DOHH2 (cell line): Measurements from ENCODE around the gene ENOX1.

Experiments used
- H3F3A ChIP-seq: fragments of 200-600 bp; sonication (generic), shearing (Covaris generic); 2 replicates; pipeline ENCODE4 v1.6.0; 2016; ENCODE audit warnings: antibody characterized with exemption, mild to moderate bottlenecking; ENCODE audit not compliant: control insufficient read depth, insufficient read depth
- H3K27ac ChIP-seq: fragments of 200-600 bp; sonication (generic); 2 replicates; pipeline ENCODE4 v1.5.1; 2014; ENCODE audit warnings: low read depth, mild to moderate bottlenecking, low read length, moderate library complexity
- H3K27me3 ChIP-seq: fragments of 200-600 bp; sonication (generic); 2 replicates; pipeline ENCODE4 v1.6.1; 2014; ENCODE audit warnings: mild to moderate bottlenecking, low read length, mixed read lengths; ENCODE audit not compliant: control insufficient read depth
- H3K36me3 ChIP-seq: fragments of 200-600 bp; sonication (generic); 2 replicates; pipeline ENCODE4 v1.6.1; 2014; ENCODE audit warnings: mild to moderate bottlenecking, low read length, moderate library complexity, mixed read lengths; ENCODE audit not compliant: control insufficient read depth
- H3K4me1 ChIP-seq: fragments of 200-600 bp; sonication (generic); 2 replicates; pipeline ENCODE4 v1.6.1; 2014; ENCODE audit warnings: mild to moderate bottlenecking, low read length, mixed read lengths; ENCODE audit not compliant: control insufficient read depth
- H3K4me2 ChIP-seq: fragments of 200-600 bp; sonication (generic); 2 replicates; pipeline ENCODE4 v1.6.0; 2014; ENCODE audit warnings: mild to moderate bottlenecking, low read length, moderate library complexity
- H3K4me3 ChIP-seq: fragments of 200-600 bp; sonication (generic); 2 replicates; pipeline ENCODE4 v1.5.1; 2014; ENCODE audit warnings: mild to moderate bottlenecking, low read length, mixed read lengths
- H3K79me2 ChIP-seq: fragments of 200-600 bp; sonication (generic); 2 replicates; pipeline ENCODE4 v1.6.1; 2014; ENCODE audit warnings: mild to moderate bottlenecking, low read length, mixed read lengths; ENCODE audit not compliant: control insufficient read depth
- H3K9me2 ChIP-seq: fragments of 200-600 bp; sonication (generic); replicated peaks from 2 replicates; pipeline ENCODE4 v1.6.1; 2014; ENCODE audit warnings: mild to moderate bottlenecking, low read length, mixed read lengths; ENCODE audit not compliant: control insufficient read depth
- H3K9me3 ChIP-seq: fragments of 200-600 bp; sonication (generic); 2 replicates; pipeline ENCODE4 v1.6.1; 2014; ENCODE audit warnings: antibody characterized with exemption, low read length, mixed read lengths; ENCODE audit not compliant: control insufficient read depth, insufficient read depth
- H4K20me1 ChIP-seq: fragments of 200-600 bp; sonication (generic); 2 replicates; pipeline ENCODE4 v1.6.0; 2014; ENCODE audit warnings: low read depth, mild to moderate bottlenecking, antibody characterized with exemption, low read length, moderate library complexity; ENCODE audit not compliant: control insufficient read depth, insufficient read depth
- CTCF ChIP-seq: fragments of 200-600 bp; sonication (generic); IDR thresholded peaks from one replicate; pipeline ENCODE4 v1.5.1; 2014; ENCODE audit warnings: antibody characterized with exemption, mild to moderate bottlenecking, low read depth, low read length; ENCODE audit not compliant: poor library complexity, severe bottlenecking
- EZH2phosphoT487 ChIP-seq: fragments of 200-600 bp; sonication (generic); IDR thresholded peaks from 2 replicates; pipeline ENCODE4 v1.6.1; 2017; ENCODE audit warnings: borderline replicate concordance, mild to moderate bottlenecking, antibody characterized with exemption, low read length, moderate library complexity, mixed read lengths

ENOX1 gene

GRCh38 chr13:43558326-43558725 is 228.4 kb downstream of the ENOX1 start:
- Histone ChIP-seq H3K36me3 (no peaks in the 10 kb centered on the region), H3K9me3 (no peaks in the 10 kb centered on the region), H3F3A (no peaks in the 10 kb centered on the region), H3K4me3 (no peak overlapping the region), H3K4me1 (no peaks in the 10 kb centered on the region), H3K27me3 (0 out of 2 replicates have a peak, but pooled peaks cover 2% of the 10 kb centered on the region), H3K9me2 (no peaks in the 10 kb centered on the region; the same call in 1 of the 2 replicates), H4K20me1 (no peaks in the 10 kb centered on the region), H3K27ac (no peak overlapping the region), H3K79me2 (no peaks in the 10 kb centered on the region), H3K4me2 (no peak overlapping the region)
- no peak for TF ChIP-seq EZH2phosphoT487
- TF ChIP-seq CTCF = no peak

GRCh38 chr13:43555667-43556066 is 231.1 kb downstream of the ENOX1 start:
- Histone ChIP-seq H4K20me1 (no peaks in the 10 kb centered on the region), H3K9me3 (no peaks in the 10 kb centered on the region), H3K9me2 (no peaks in the 10 kb centered on the region), H3F3A (no peaks in the 10 kb centered on the region), H3K36me3 (no peaks in the 10 kb centered on the region), H3K27me3 (0 out of 2 replicates have a peak, but pooled peaks cover 2% of the 10 kb centered on the region), H3K4me3 (no peak overlapping the region), H3K4me1 (no peaks in the 10 kb centered on the region), H3K4me2 (no peak overlapping the region), H3K79me2 (no peaks in the 10 kb centered on the region), H3K27ac (no peak overlapping the region)
- TF ChIP-seq EZH2phosphoT487 (no peak), CTCF (no peak)

- no peak overlapping the region for H3K4me2 ChIP-seq
Measured at GRCh38 chr13:43551897-43552456, 234.8 kb downstream of the ENOX1 start.

More at GRCh38 chr13:43551897-43552456, 234.8 kb downstream of the ENOX1 start:
- Histone ChIP-seq H3K79me2 (no peaks in the 10 kb centered on the region), H3K27me3 (0 out of 2 replicates have a peak, but pooled peaks cover 2% of the 10 kb centered on the region), H3K27ac (no peak overlapping the region), H3F3A (no peaks in the 10 kb centered on the region), H4K20me1 (no peaks in the 10 kb centered on the region), H3K9me3 (no peaks in the 10 kb centered on the region), H3K36me3 (no peaks in the 10 kb centered on the region), H3K4me3 (no peak overlapping the region), H3K4me1 (no peaks in the 10 kb centered on the region), H3K9me2 (no peaks in the 10 kb centered on the region)
- TF ChIP-seq CTCF = no peak
- no peak for TF ChIP-seq EZH2phosphoT487
